A549 (cell line): ENCODE data around the gene MARK3. TPM values are rescaled to one million over a fixed set of nuclear protein-coding genes. Genes with fewer than 3 reads are reported as not detected.

Source experiments
- ATAC-seq, 2 experiments: fragments of 200-7000 bp in 1 of 2; fragments of >200 bp in 1 of 2; cut with Nextera tagmentation in 1 of 2; cut with Tn5 transposase in 1 of 2; 3 replicates each; pipeline versions ENCODE4 v1.8.0 to v1.9.1; 2018 to 2020; ENCODE audit warnings: mild to moderate bottlenecking in 1 of 2, moderate library complexity in 1 of 2
- CTCF ChIA-PET: fragments of 300-600 bp; sonication (Branson Sonifier 250); formaldehyde crosslinking; extraction: SDS; loops from one replicate; lab custom pipeline; 2021; ENCODE audit warnings: antibody characterized with exemption, inconsistent platforms; lab: Yijun Ruan, JAX
- POLR2A ChIA-PET: fragments of 350-600 bp; formaldehyde crosslinking; extraction: SDS; loops from one replicate; lab custom pipeline; 2021; ENCODE audit warnings: antibody characterized with exemption, inconsistent platforms; lab: Yijun Ruan, JAX
- DNase-seq, 2 experiments: peaks; one replicate each; pipeline versions ENCODE4 v3.0.0 to v3.0.0-alpha.2; 2011 to 2016; ENCODE audit warnings: low read depth in 1 of 2, low spot score in 1 of 2
- FAIRE-seq: peaks from 2 replicates; lab custom pipeline; 2011; peaks lifted over from hg19 to GRCh38; lab: Jason Lieb, UNC
- H3K27ac ChIP-seq, 2 experiments: fragments of >200 bp; sonication (Bioruptor Twin); formaldehyde crosslinking; 3 replicates each; pipeline ENCODE4 v1.5.1; 2016 to 2017
- H3K4me1 ChIP-seq: fragments of >200 bp; sonication (Bioruptor Twin); formaldehyde crosslinking; 3 replicates; pipeline ENCODE4 v1.6.1; 2016
- H3K4me2 ChIP-seq: fragments of >200 bp; sonication (Bioruptor Twin); formaldehyde crosslinking; 3 replicates; pipeline ENCODE4 v1.6.1; 2016
- H3K4me3 ChIP-seq: fragments of >200 bp; sonication (Bioruptor Twin); formaldehyde crosslinking; 3 replicates; pipeline ENCODE4 v1.5.1; 2016
- H3K9me3 ChIP-seq: fragments of >200 bp; sonication (Bioruptor Twin); formaldehyde crosslinking; 3 replicates; pipeline ENCODE4 v1.6.1; 2016
- HDAC2 ChIP-seq: fragments of 200-600 bp; sonication (generic); IDR thresholded peaks from 2 replicates; pipeline ENCODE4 v1.6.1; 2016
- JUNB ChIP-seq: fragments of >200 bp; sonication (Bioruptor Twin); formaldehyde crosslinking; IDR thresholded peaks from 2 replicates; pipeline ENCODE4 v1.6.1; 2016
- KDM1A ChIP-seq: fragments of 200-600 bp; sonication (generic); IDR thresholded peaks from 2 replicates; pipeline ENCODE4 v1.6.1; 2016; ENCODE audit warnings: low read depth, mild to moderate bottlenecking
- NR3C1 ChIP-seq: fragments of >200 bp; sonication (Bioruptor Twin); formaldehyde crosslinking; IDR thresholded peaks from 3 replicates; pipeline ENCODE4 v1.6.1; 2017
- POLR2A ChIP-seq: IDR thresholded peaks from 2 replicates; pipeline ENCODE4 v1.6.1; 2012; ENCODE audit warnings: mild to moderate bottlenecking, low read length
- RAD21 ChIP-seq, 2 experiments: fragments of >200 bp in 1 of 2; sonication (Bioruptor Twin) in 1 of 2; formaldehyde crosslinking in 1 of 2; IDR thresholded peaks in 1 of 2; conservative IDR thresholded peaks in 1 of 2; 2 replicates in 1 of 2; 3 replicates in 1 of 2; pipeline ENCODE4 v1.6.1; 2012 to 2018; ENCODE audit warnings: inconsistent platforms in 1 of 2
- RCOR1 ChIP-seq: fragments of 150-350 bp; IDR thresholded peaks from 2 replicates; pipeline ENCODE4 v1.6.1; 2014; ENCODE audit warnings: antibody characterized with exemption, low read length, low read depth
- SMC3 ChIP-seq: fragments of >200 bp; sonication (Bioruptor Twin); formaldehyde crosslinking; IDR thresholded peaks from 3 replicates; pipeline ENCODE4 v1.6.1; 2018; ENCODE audit warnings: inconsistent platforms
- ZFP36 ChIP-seq: fragments of 450-650 bp; IDR thresholded peaks from 2 replicates; pipeline ENCODE4 v1.6.1; 2014; ENCODE audit warnings: borderline replicate concordance; ENCODE audit not compliant: partially characterized antibody
- ZNF302 ChIP-seq: fragments of 250-450 bp; sonication (Bioruptor Pico); IDR thresholded peaks from 2 replicates; pipeline ENCODE4 v1.9.0; 2021; ENCODE audit warnings: inconsistent platforms, mild to moderate bottlenecking, moderate library complexity
- WGBS: methylation state at CpG from one replicate; pipeline ENCODE4 v1.1.6; 2017; ENCODE audit errors: missing lambda C conversion rate; 5-methylcytosine and 5-hydroxymethylcytosine counted together
- polyA plus RNA-seq, 4 experiments: library from polyadenylated mRNA; depleted of rRNA in 3 of 4; stranded (reverse); fragments of >200 nt; fragmentation: RNase III in 1 of 4; extraction: RNeasy Plus Mini Kit Qiagen cat#74134 plus additional on column Dnase treatment in 1 of 4; gene quantifications; 2 replicates in 3 of 4; 3 replicates in 1 of 4; pipeline ENCODE4 v1.2.3, GENCODE V29; 2011 to 2017
- TF ChIP-seq, protein P1 (sequence below): fragments of 200-600 bp; sonication (generic); IDR thresholded peaks from 2 replicates; pipeline ENCODE4 v1.6.1; 2016; ENCODE audit warnings: antibody characterized with exemption, mild to moderate bottlenecking, moderate library complexity
- TF ChIP-seq, protein P2 (sequence below): fragments of 250-450 bp; sonication (Bioruptor Pico); IDR thresholded peaks from 2 replicates; pipeline ENCODE4 v1.5.0; 2021; ENCODE audit warnings: mild to moderate bottlenecking, moderate library complexity, borderline replicate concordance
- TF ChIP-seq, protein P3 (sequence below): IDR thresholded peaks from 2 replicates; pipeline ENCODE4 v1.6.1; 2012

MARK3 gene
- polyA plus RNA-seq, 2 of the 4 experiments (the other 2 are of a cell fraction): 59.7 to 97.6 TPM

- 81% methylated on average over 14 of the region's 14 CpGs for WGBS
- DNase-seq (no peak), FAIRE-seq (no peak), ATAC-seq (peak; percentile 16 to 32; a peak in 3 of 6 replicates)
- peak overlapping the region; percentile 99 for H3K4me2 ChIP-seq
- ChIA-PET CTCF (interaction anchor here (0.6 to 28.8 kb wide), 7 partner anchors 9 to 63 kb away, joined by 3 to 489 read pairs (median 6); partner anchors contain the start of gene CKB), POLR2A (interaction anchor here (0.6 to 3.1 kb wide), 4 partner anchors 9 to 86 kb away, joined by 3 to 22 read pairs (median 4); partner anchors contain the start of gene BAG5)
- H3K4me1 ChIP-seq: peaks cover 56% of the 10 kb centered on the region
- H3K9me3 ChIP-seq: no peaks in the 10 kb centered on the region
- H3K4me3 ChIP-seq: peak overlapping the region; percentile 100; the same call in 2 of the 3 replicates
- H3K27ac ChIP-seq: peak overlapping the region; percentile 94 to 97
- TF ChIP-seq HDAC2 (no peak), SMC3 (no peak), ZFP36 (peak; percentile 5), NR3C1 (no peak), JUNB (no peak)
- TF ChIP-seq, protein P1, sequence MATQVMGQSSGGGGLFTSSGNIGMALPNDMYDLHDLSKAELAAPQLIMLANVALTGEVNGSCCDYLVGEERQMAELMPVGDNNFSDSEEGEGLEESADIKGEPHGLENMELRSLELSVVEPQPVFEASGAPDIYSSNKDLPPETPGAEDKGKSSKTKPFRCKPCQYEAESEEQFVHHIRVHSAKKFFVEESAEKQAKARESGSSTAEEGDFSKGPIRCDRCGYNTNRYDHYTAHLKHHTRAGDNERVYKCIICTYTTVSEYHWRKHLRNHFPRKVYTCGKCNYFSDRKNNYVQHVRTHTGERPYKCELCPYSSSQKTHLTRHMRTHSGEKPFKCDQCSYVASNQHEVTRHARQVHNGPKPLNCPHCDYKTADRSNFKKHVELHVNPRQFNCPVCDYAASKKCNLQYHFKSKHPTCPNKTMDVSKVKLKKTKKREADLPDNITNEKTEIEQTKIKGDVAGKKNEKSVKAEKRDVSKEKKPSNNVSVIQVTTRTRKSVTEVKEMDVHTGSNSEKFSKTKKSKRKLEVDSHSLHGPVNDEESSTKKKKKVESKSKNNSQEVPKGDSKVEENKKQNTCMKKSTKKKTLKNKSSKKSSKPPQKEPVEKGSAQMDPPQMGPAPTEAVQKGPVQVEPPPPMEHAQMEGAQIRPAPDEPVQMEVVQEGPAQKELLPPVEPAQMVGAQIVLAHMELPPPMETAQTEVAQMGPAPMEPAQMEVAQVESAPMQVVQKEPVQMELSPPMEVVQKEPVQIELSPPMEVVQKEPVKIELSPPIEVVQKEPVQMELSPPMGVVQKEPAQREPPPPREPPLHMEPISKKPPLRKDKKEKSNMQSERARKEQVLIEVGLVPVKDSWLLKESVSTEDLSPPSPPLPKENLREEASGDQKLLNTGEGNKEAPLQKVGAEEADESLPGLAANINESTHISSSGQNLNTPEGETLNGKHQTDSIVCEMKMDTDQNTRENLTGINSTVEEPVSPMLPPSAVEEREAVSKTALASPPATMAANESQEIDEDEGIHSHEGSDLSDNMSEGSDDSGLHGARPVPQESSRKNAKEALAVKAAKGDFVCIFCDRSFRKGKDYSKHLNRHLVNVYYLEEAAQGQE: no peak
- TF ChIP-seq, protein P2, sequence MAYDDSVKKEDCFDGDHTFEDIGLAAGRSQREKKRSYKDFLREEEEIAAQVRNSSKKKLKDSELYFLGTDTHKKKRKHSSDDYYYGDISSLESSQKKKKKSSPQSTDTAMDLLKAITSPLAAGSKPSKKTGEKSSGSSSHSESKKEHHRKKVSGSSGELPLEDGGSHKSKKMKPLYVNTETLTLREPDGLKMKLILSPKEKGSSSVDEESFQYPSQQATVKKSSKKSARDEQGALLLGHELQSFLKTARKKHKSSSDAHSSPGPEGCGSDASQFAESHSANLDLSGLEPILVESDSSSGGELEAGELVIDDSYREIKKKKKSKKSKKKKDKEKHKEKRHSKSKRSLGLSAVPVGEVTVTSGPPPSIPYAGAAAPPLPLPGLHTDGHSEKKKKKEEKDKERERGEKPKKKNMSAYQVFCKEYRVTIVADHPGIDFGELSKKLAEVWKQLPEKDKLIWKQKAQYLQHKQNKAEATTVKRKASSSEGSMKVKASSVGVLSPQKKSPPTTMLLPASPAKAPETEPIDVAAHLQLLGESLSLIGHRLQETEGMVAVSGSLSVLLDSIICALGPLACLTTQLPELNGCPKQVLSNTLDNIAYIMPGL (CRISPR knock-in tag): no peak
Observed at GRCh38 chr14:103527408-103528145, 142.4 kb downstream of the MARK3 start.

DNA sequence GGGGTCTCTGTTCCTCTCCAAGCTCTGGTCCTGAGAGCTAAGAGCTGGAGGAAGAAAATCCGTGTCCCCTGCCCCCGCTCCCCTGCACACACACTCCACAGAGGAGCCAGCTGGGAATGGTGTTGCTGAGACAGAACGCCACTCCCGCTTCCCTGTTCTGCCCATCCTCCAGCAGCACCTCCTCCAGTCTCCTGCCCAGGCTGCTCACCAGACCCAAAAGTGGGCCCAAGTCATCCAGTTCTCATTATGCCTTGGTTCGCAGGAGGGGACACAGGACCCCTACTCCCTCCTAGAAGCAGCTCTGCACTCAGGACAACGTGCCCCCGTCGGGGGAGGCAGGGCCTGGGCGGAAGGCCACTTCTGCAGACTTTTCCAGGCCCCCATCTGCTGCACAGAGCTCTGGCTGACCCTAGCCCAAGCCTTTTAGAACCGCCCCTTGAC lies 143.0 kb downstream of the MARK3 start:
- Histone ChIP-seq H3K4me1 (peaks cover 51% of the 10 kb centered on the region), H3K4me2 (peak overlapping the region; percentile 99), H3K4me3 (peak overlapping the region; percentile 100), H3K27ac (peak overlapping the region; percentile 94 to 97), H3K9me3 (no peaks in the 10 kb centered on the region)
- CTCF ChIA-PET: interaction anchor here (0.6 to 28.8 kb wide), 8 partner anchors 9 to 283 kb away, joined by 3 to 489 read pairs (median 5); partner anchors contain the start of gene CKB
- WGBS: 48% methylated on average over 10 of the region's 10 CpGs
- DNase-seq (no peak), ATAC-seq (peak; percentile 22 to 49; a peak in 3 of 6 replicates), FAIRE-seq (no peak)
- TF ChIP-seq RCOR1 (no peak), KDM1A (no peak), POLR2A (no peak), ZNF302 (CRISPR knock-in tag) (no peak), RAD21 (conservative IDR thresholded peaks at IDR 0.05 in 1 of 2, IDR thresholded peaks at IDR 0.05 in 1 of 2) (no peak)
- TF ChIP-seq, protein P3, sequence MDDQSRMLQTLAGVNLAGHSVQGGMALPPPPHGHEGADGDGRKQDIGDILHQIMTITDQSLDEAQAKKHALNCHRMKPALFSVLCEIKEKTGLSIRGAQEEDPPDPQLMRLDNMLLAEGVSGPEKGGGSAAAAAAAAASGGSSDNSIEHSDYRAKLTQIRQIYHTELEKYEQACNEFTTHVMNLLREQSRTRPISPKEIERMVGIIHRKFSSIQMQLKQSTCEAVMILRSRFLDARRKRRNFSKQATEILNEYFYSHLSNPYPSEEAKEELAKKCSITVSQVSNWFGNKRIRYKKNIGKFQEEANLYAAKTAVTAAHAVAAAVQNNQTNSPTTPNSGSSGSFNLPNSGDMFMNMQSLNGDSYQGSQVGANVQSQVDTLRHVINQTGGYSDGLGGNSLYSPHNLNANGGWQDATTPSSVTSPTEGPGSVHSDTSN: no peak
- POLR2A ChIA-PET: interaction anchor here (0.6 to 3.1 kb wide), 6 partner anchors 9 to 85 kb away, joined by 3 to 22 read pairs (median 4); partner anchors contain the start of gene BAG5
